Panc1 (cell line): ENCODE data around the gene HPCAL4. TPM values are rescaled to one million over a fixed set of nuclear protein-coding genes. Genes with fewer than 3 reads are reported as not detected.

Experiments
- ATAC-seq: fragments of 200-7000 bp; cut with Tn5 transposase; 2 replicates; pipeline ENCODE4 v1.9.1; 2020; ENCODE audit warnings: mild to moderate bottlenecking, moderate library complexity
- BruUV-seq: library from RNA; stranded (reverse); fragments of 400-500 nt; replicated peaks from 2 replicates; lab custom pipeline; 2021; lab: Mats Ljungman, UMichigan
- CTCF ChIA-PET: fragments of 300-600 bp; sonication (Branson Sonifier 250); formaldehyde crosslinking; loops from one replicate; lab custom pipeline; 2022; ENCODE audit warnings: antibody characterized with exemption; lab: Charles Lee
- POLR2A ChIA-PET: fragments of 300-600 bp; sonication (Branson Sonifier 250); formaldehyde crosslinking; loops from one replicate; lab custom pipeline; 2022; ENCODE audit warnings: antibody characterized with exemption; lab: Charles Lee
- DNase-seq: peaks from one replicate; pipeline ENCODE4 v3.0.0-alpha.2; 2010; ENCODE audit warnings: low read depth, low spot score
- H3K27ac ChIP-seq: 2 replicates; pipeline ENCODE4 v1.5.1; 2011; ENCODE audit warnings: mild to moderate bottlenecking, low read length, inconsistent platforms
- H3K27me3 ChIP-seq: fragments of 200-500 bp; sonication (Bioruptor generic); 2 replicates; pipeline ENCODE4 v1.6.0; 2014; ENCODE audit warnings: low read length, inconsistent platforms; ENCODE audit not compliant: control insufficient read depth, insufficient read depth
- H3K36me3 ChIP-seq: fragments of 200-500 bp; sonication (Bioruptor generic); 2 replicates; pipeline ENCODE4 v1.5.1; 2014; ENCODE audit warnings: inconsistent platforms, mild to moderate bottlenecking, low read length, moderate library complexity; ENCODE audit not compliant: control insufficient read depth, insufficient read depth
- H3K4me1 ChIP-seq: 2 replicates; pipeline ENCODE4 v1.5.1; 2011; ENCODE audit warnings: inconsistent platforms, mild to moderate bottlenecking, low read length, moderate library complexity; ENCODE audit not compliant: control insufficient read depth, insufficient read depth
- H3K4me3 ChIP-seq, 2 experiments: 2 replicates each; pipeline ENCODE4 v1.5.1; 2011 to 2012; ENCODE audit warnings: low read depth in 2 of 2, low read length in 2 of 2, mild to moderate bottlenecking in 2 of 2, inconsistent platforms in 1 of 2, moderate library complexity in 1 of 2
- H3K9me3 ChIP-seq: fragments of 200-500 bp; sonication (Bioruptor generic); 2 replicates; pipeline ENCODE4 v1.5.1; 2014; ENCODE audit warnings: low read depth, mild to moderate bottlenecking, inconsistent platforms, low read length, moderate library complexity; ENCODE audit not compliant: control insufficient read depth, insufficient read depth
- CTCF ChIP-seq: fragments of 450-650 bp; IDR thresholded peaks from 2 replicates; pipeline ENCODE4 v1.5.1; 2017; ENCODE audit warnings: mild to moderate bottlenecking
- POLR2AphosphoS5 ChIP-seq: IDR thresholded peaks from 2 replicates; pipeline ENCODE4 v1.6.1; 2012; ENCODE audit warnings: mild to moderate bottlenecking, low read depth, low read length, moderate library complexity
- REST ChIP-seq, 2 experiments: IDR thresholded peaks; 2 replicates each; pipeline ENCODE4 v1.6.1; 2011 to 2012; ENCODE audit warnings: low read depth in 2 of 2, control low read depth in 1 of 2, low read length in 1 of 2, mild to moderate bottlenecking in 1 of 2, moderate library complexity in 1 of 2; ENCODE audit not compliant: insufficient read depth in 1 of 2
- SIN3A ChIP-seq: IDR thresholded peaks from 2 replicates; pipeline ENCODE4 v1.6.1; 2012; ENCODE audit warnings: low read depth, mild to moderate bottlenecking, low read length, moderate library complexity, borderline replicate concordance; ENCODE audit not compliant: insufficient read depth
- TCF7L2 ChIP-seq: IDR thresholded peaks from 2 replicates; pipeline ENCODE4 v1.6.1; 2011; ENCODE audit warnings: mild to moderate bottlenecking, low read depth, low read length, inconsistent platforms
- in situ Hi-C: cut with HindIII; loops from 2 replicates; pipeline ENCODE4 v1.10.0; 2016; ENCODE audit warnings: low sequenced_read_pairs, low pct_unique_long_range_greater_than_20kb
- intact Hi-C: fragments of 100-400 bp; cut with micrococcal nuclease; formaldehyde crosslinking; loops from one replicate; pipeline ENCODE4 v1.10.0; 2022; ENCODE audit not compliant: unreplicated experiment
- total RNA-seq: library from RNA; stranded (reverse); gene quantifications from one replicate; pipeline ENCODE4 v1.2.1, GENCODE V29; 2021; ENCODE audit not compliant: unreplicated experiment

The HPCAL4 gene
- total RNA-seq, 1 experiment from 2014 or later, result 0.21 TPM

GRCh38 chr1:39694026-39694425, 2.8 kb upstream of the HPCAL4 start:
- no peaks in the 10 kb centered on the region for H3K9me3 ChIP-seq
- BruUV-seq, result no TSS peak
- in situ Hi-C loops, result no loop called here
- ChIA-PET POLR2A (no interaction called here), CTCF (no interaction called here)
- no peaks in the 10 kb centered on the region for H3K36me3 ChIP-seq
- DNase-seq (no peak), ATAC-seq (no peak)
- H3K4me1 ChIP-seq, result peaks cover 3% of the 10 kb centered on the region; the same call in 1 of the 2 replicates
- no peak for TF ChIP-seq POLR2AphosphoS5
- no peak for TF ChIP-seq CTCF
- no peak for TF ChIP-seq SIN3A
- TF ChIP-seq TCF7L2, result no peak
- TF ChIP-seq REST (IDR thresholded peaks at IDR 0.05; ENCODE audit: insufficient read depth in 1 of 2, low read depth in 2 of 2, low read length in 1 of 2), result no peak
- intact Hi-C loops, result no loop called here
- no peak overlapping the region for H3K4me3 ChIP-seq
- H3K27me3 ChIP-seq, result peaks cover 20% of the 10 kb centered on the region
- H3K27ac ChIP-seq, result no peak overlapping the region

- Histone ChIP-seq H3K27ac (no peak overlapping the region), H3K4me1 (peaks cover 3% of the 10 kb centered on the region; the same call in 1 of the 2 replicates), H3K4me3 (no peak overlapping the region), H3K27me3 (peaks cover 22% of the 10 kb centered on the region), H3K36me3 (no peaks in the 10 kb centered on the region), H3K9me3 (no peaks in the 10 kb centered on the region)
- no TSS peak for BruUV-seq
- DNase-seq, result no peak
- POLR2A ChIA-PET, result no interaction called here
- no peak for ATAC-seq
- in situ Hi-C loops (no loop called here), intact Hi-C loops (no loop called here)
- CTCF ChIA-PET, result interaction anchor here (1.1 kb wide), 1 partner anchor 86 kb away, joined by 3 read pairs; no protein-coding TSS in a partner anchor
- TF ChIP-seq REST (IDR thresholded peaks at IDR 0.05; ENCODE audit: insufficient read depth in 1 of 2, low read depth in 2 of 2, low read length in 1 of 2) (no peak), TCF7L2 (no peak), CTCF (no peak)
These were observed 1.2 kb upstream of the HPCAL4 start for GRCh38 chr1:39692152-39693074.
